GM23338 (cell line): ENCODE measurements around the gene RPUSD1. TPM values are rescaled to one million over a fixed set of nuclear protein-coding genes. Genes with fewer than 3 reads are reported as not detected.
A peak's percentile ranks its signal among the peaks of the same experiment; 100 is the strongest.

Experiments
- ATAC-seq: fragments of 200-7000 bp; cut with Tn5 transposase; 3 replicates; pipeline ENCODE4 v1.9.1; 2020
- DNase-seq: peaks from one replicate; pipeline ENCODE4 v3.0.0-alpha.2; 2015; ENCODE audit warnings: low spot score
- H2AFZ ChIP-seq: fragments of 200-600 bp; sonication (generic); 2 replicates; pipeline ENCODE4 v1.8.0; 2016; ENCODE audit warnings: antibody characterized with exemption, mild to moderate bottlenecking, moderate library complexity
- H3F3A ChIP-seq: fragments of 200-600 bp; sonication (generic); replicated peaks from 2 replicates; pipeline ENCODE4 v1.8.0; 2017; ENCODE audit warnings: antibody characterized with exemption, mixed run types, low read depth
- H3K27ac ChIP-seq: fragments of 200-600 bp; sonication (generic); 2 replicates; pipeline ENCODE4 v1.6.1; 2016; ENCODE audit warnings: low read depth
- H3K27me3 ChIP-seq: fragments of 200-600 bp; sonication (generic); 2 replicates; pipeline ENCODE4 v1.8.0; 2016; ENCODE audit warnings: mild to moderate bottlenecking, mixed run types, moderate library complexity; ENCODE audit not compliant: insufficient read depth
- H3K36me3 ChIP-seq: fragments of 200-600 bp; sonication (generic); 2 replicates; pipeline ENCODE4 v1.8.0; 2016; ENCODE audit warnings: mild to moderate bottlenecking; ENCODE audit not compliant: insufficient read depth
- H3K4me1 ChIP-seq: fragments of 200-600 bp; sonication (generic); 2 replicates; pipeline ENCODE4 v1.8.0; 2016; ENCODE audit warnings: mild to moderate bottlenecking, moderate library complexity; ENCODE audit not compliant: insufficient read depth
- H3K4me2 ChIP-seq: fragments of 200-600 bp; sonication (generic); 2 replicates; pipeline ENCODE4 v1.7.1; 2017; ENCODE audit warnings: mixed run types
- H3K4me3 ChIP-seq: fragments of 200-600 bp; sonication (generic); 2 replicates; pipeline ENCODE4 v1.6.1; 2016; ENCODE audit warnings: mixed run types
- H3K79me2 ChIP-seq: fragments of 200-600 bp; sonication (generic); replicated peaks from 2 replicates; pipeline ENCODE4 v1.8.0; 2017; ENCODE audit warnings: mild to moderate bottlenecking; ENCODE audit not compliant: insufficient read depth
- H3K9me2 ChIP-seq: fragments of 200-600 bp; sonication (generic); 2 replicates; pipeline ENCODE4 v1.8.0; 2017; ENCODE audit not compliant: insufficient read depth
- H4K20me1 ChIP-seq: fragments of 200-600 bp; sonication (generic); replicated peaks from 2 replicates; pipeline ENCODE4 v1.8.0; 2017; ENCODE audit warnings: mild to moderate bottlenecking; ENCODE audit not compliant: insufficient read depth
- H3K27ac Mint-ChIP-seq: 2 replicates; pipeline ENCODE4 v1.8.0; 2020; ENCODE audit warnings: inconsistent platforms, mild to moderate bottlenecking, moderate library complexity, mixed read lengths
- H3K27me3 Mint-ChIP-seq: 3 replicates; pipeline ENCODE4 v1.8.0; 2022; ENCODE audit warnings: low read depth, mild to moderate bottlenecking, moderate library complexity, mixed read lengths, inconsistent platforms; ENCODE audit not compliant: insufficient read depth, poor library complexity
- H3K36me3 Mint-ChIP-seq: 3 replicates; pipeline ENCODE4 v1.8.0; 2021; ENCODE audit warnings: low read depth, mild to moderate bottlenecking, inconsistent platforms, moderate library complexity, mixed read lengths
- H3K4me1 Mint-ChIP-seq: 3 replicates; pipeline ENCODE4 v1.8.0; 2020; ENCODE audit warnings: mild to moderate bottlenecking, inconsistent platforms, mixed read lengths
- H3K4me3 Mint-ChIP-seq: 3 replicates; pipeline ENCODE4 v1.8.0; 2021; ENCODE audit warnings: moderate library complexity, mild to moderate bottlenecking, inconsistent platforms, mixed read lengths
- H3K9me3 Mint-ChIP-seq: 3 replicates; pipeline ENCODE4 v1.8.0; 2020; ENCODE audit warnings: moderate library complexity, mild to moderate bottlenecking, inconsistent platforms, mixed read lengths
- CTCF ChIP-seq, 2 experiments: fragments of 200-600 bp in 1 of 2; sonication (generic) in 1 of 2; conservative IDR thresholded peaks; 2 replicates each; pipeline versions ENCODE4 v1.5.1 to v1.6.1; 2016 to 2017; ENCODE audit warnings: antibody characterized with exemption in 2 of 2, low read depth in 2 of 2, mild to moderate bottlenecking in 2 of 2, moderate library complexity in 1 of 2
- ETS1 ChIP-seq: IDR thresholded peaks from 2 replicates; pipeline ENCODE4 v1.6.1; 2016; ENCODE audit warnings: antibody characterized with exemption
- POLR2AphosphoS5 ChIP-seq: IDR thresholded peaks from 2 replicates; pipeline ENCODE4 v1.6.1; 2016; ENCODE audit warnings: antibody characterized with exemption, low read depth
- STAT1 ChIP-seq: IDR thresholded peaks from one replicate; pipeline ENCODE4 v1.6.1; 2016; ENCODE audit warnings: antibody characterized with exemption; ENCODE audit not compliant: unreplicated experiment
- ZNF114 ChIP-seq: fragments of 250-450 bp; sonication (Bioruptor Pico); IDR thresholded peaks from 2 replicates; pipeline ENCODE4 v1.5.0; 2020; ENCODE audit warnings: mild to moderate bottlenecking, moderate library complexity
- polyA plus RNA-seq: library from polyadenylated mRNA; unstranded; fragments of >200 nt; fragmentation: Nextera tagmentation; extraction: Ambion mirVana; gene quantifications from 2 replicates; pipeline ENCODE4 v1.2.1, GENCODE V29; 2016
- total RNA-seq: library from RNA; depleted of rRNA; stranded (reverse); fragments of >200 nt; shearing (Covaris generic); gene quantifications from 2 replicates; pipeline ENCODE4 v1.2.3, GENCODE V29; 2014

The RPUSD1 gene
- total and polyA plus RNA-seq, 2 experiments from 2014 or later: 19.1 to 79.5 TPM

GRCh38 chr16:783404-784161 lies 4.6 kb downstream of the RPUSD1 start:
- Histone ChIP-seq H3F3A (0 out of 2 replicates have a peak, but pooled peaks cover 3% of the 10 kb centered on the region), H2AFZ (no peak overlapping the region), H3K36me3 (no peaks in the 10 kb centered on the region), H3K4me2 (no peak overlapping the region), H4K20me1 (no peaks in the 10 kb centered on the region; the same call in 1 of the 2 replicates), H3K4me3 (no peak overlapping the region), H3K4me1 (no peaks in the 10 kb centered on the region), H3K27ac (no peak overlapping the region), H3K79me2 (no peaks in the 10 kb centered on the region; the same call in 1 of the 2 replicates), H3K27me3 (no peaks in the 10 kb centered on the region), H3K9me2 (no peaks in the 10 kb centered on the region)
- no peak for TF ChIP-seq STAT1
- TF ChIP-seq POLR2AphosphoS5: 0 out of 2 replicates have a peak, but pooled peaks have one; percentile 14
- H3K27ac Mint-ChIP-seq: no peak overlapping the region
- peaks cover 13% of the 10 kb centered on the region for H3K27me3 Mint-ChIP-seq
- DNase-seq (no peak), ATAC-seq (no peak)
- H3K4me3 Mint-ChIP-seq: no peak overlapping the region
- no peaks in the 10 kb centered on the region for H3K4me1 Mint-ChIP-seq
- peaks cover 2% of the 10 kb centered on the region; the same call in 1 of the 3 replicates for H3K36me3 Mint-ChIP-seq
- no peaks in the 10 kb centered on the region for H3K9me3 Mint-ChIP-seq

- no peaks in the 10 kb centered on the region; the same call in 1 of the 2 replicates for H4K20me1 ChIP-seq
- H3K4me2 ChIP-seq: no peak overlapping the region
- H3F3A ChIP-seq: peaks cover 3% of the 10 kb centered on the region; the same call in 1 of the 2 replicates
- Mint-ChIP-seq H3K4me3 (no peak overlapping the region), H3K4me1 (no peaks in the 10 kb centered on the region), H3K9me3 (no peaks in the 10 kb centered on the region), H3K36me3 (peaks cover 2% of the 10 kb centered on the region; the same call in 1 of the 3 replicates), H3K27me3 (peaks cover 14% of the 10 kb centered on the region), H3K27ac (no peak overlapping the region)
- ATAC-seq: no peak
- no peaks in the 10 kb centered on the region for H3K36me3 ChIP-seq
- H3K4me3 ChIP-seq: no peak overlapping the region
- H3K4me1 ChIP-seq: no peaks in the 10 kb centered on the region
- TF ChIP-seq ZNF114 (CRISPR knock-in tag) (no peak), ETS1 (no peak)
- H3K9me2 ChIP-seq: no peaks in the 10 kb centered on the region
- no peak overlapping the region for H3K27ac ChIP-seq
- H3K27me3 ChIP-seq: no peaks in the 10 kb centered on the region
- no peak for DNase-seq
- H3K79me2 ChIP-seq: no peaks in the 10 kb centered on the region; the same call in 1 of the 2 replicates
- no peak overlapping the region for H2AFZ ChIP-seq
Observed at GRCh38 chr16:782766-783403, 5.3 kb downstream of the RPUSD1 start.

GRCh38 chr16:782258-782657 lies 5.9 kb downstream of the RPUSD1 start:
- H3K27ac ChIP-seq: no peak overlapping the region
- no peaks in the 10 kb centered on the region for H3K36me3 Mint-ChIP-seq
- H3K9me3 Mint-ChIP-seq: no peaks in the 10 kb centered on the region
- no peak overlapping the region for H3K27ac Mint-ChIP-seq
- peaks cover 17% of the 10 kb centered on the region for H3K27me3 Mint-ChIP-seq
- DNase-seq (no peak), ATAC-seq (no peak)
- H4K20me1 ChIP-seq: no peaks in the 10 kb centered on the region; the same call in 1 of the 2 replicates
- H3K4me1 Mint-ChIP-seq: no peaks in the 10 kb centered on the region
- H3K4me1 ChIP-seq: no peaks in the 10 kb centered on the region
- no peak overlapping the region for H2AFZ ChIP-seq
- no peaks in the 10 kb centered on the region; the same call in 1 of the 2 replicates for H3K79me2 ChIP-seq
- H3K4me3 ChIP-seq: no peak overlapping the region
- H3K4me2 ChIP-seq: no peak overlapping the region
- H3F3A ChIP-seq: peaks cover 3% of the 10 kb centered on the region; the same call in 1 of the 2 replicates
- H3K4me3 Mint-ChIP-seq: no peak overlapping the region
- H3K36me3 ChIP-seq: no peaks in the 10 kb centered on the region
- H3K27me3 ChIP-seq: no peaks in the 10 kb centered on the region
- no peaks in the 10 kb centered on the region for H3K9me2 ChIP-seq
- TF ChIP-seq STAT1: no peak
- no peak for TF ChIP-seq CTCF (conservative IDR thresholded peaks at IDR 0.05; ENCODE audit: low read depth in 2 of 2)
